IPS-18a (cell line): Measurements from ENCODE around the gene PHOX2A.

Source experiments
- H3K27ac ChIP-seq: one replicate; pipeline ENCODE4 v1.5.1; 2013; ENCODE audit warnings: low read length
- H3K27me3 ChIP-seq: one replicate; pipeline ENCODE4 v1.6.1; 2013; ENCODE audit warnings: mild to moderate bottlenecking, low read length; ENCODE audit not compliant: control insufficient read depth, insufficient read depth
- H3K36me3 ChIP-seq: one replicate; pipeline ENCODE4 v1.6.1; 2013; ENCODE audit warnings: low read depth, low read length; ENCODE audit not compliant: control insufficient read depth
- H3K4me1 ChIP-seq: one replicate; pipeline ENCODE4 v1.6.1; 2013; ENCODE audit warnings: low read depth, low read length; ENCODE audit not compliant: control insufficient read depth
- H3K4me3 ChIP-seq: one replicate; pipeline ENCODE4 v1.5.1; 2013; ENCODE audit warnings: low read length
- H3K9ac ChIP-seq: one replicate; pipeline ENCODE4 v1.6.1; 2013; ENCODE audit warnings: mild to moderate bottlenecking, low read length, moderate library complexity
- H3K9me3 ChIP-seq: one replicate; pipeline ENCODE4 v1.6.1; 2013; ENCODE audit warnings: low read depth, low read length; ENCODE audit not compliant: control insufficient read depth

PHOX2A gene

DNA sequence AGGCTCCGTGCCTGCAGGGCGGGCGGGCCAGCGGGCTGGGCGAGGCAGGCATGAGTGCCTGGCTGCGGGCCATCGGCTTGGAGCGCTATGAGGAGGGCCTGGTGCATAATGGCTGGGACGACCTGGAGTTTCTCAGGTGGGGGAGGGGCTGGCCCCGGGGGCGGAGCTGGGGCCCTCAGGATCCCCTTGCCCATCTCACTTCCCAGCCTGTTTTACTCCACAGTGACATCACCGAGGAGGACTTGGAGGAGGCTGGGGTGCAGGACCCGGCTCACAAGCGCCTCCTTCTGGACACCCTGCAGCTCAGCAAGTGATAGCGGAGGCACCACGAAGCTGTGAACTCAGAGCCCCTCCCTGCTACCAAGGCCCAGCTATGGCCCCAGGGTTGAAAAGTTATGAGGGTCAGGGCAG is 5.9 kb downstream of the PHOX2A start:
- no peak overlapping the region for H3K27ac ChIP-seq
- H3K4me3 ChIP-seq, result peak overlapping the region; percentile 32
- no peaks in the 10 kb centered on the region for H3K9me3 ChIP-seq
- H3K36me3 ChIP-seq, result peaks cover 42% of the 10 kb centered on the region
- H3K9ac ChIP-seq, result peak overlapping the region; percentile 35
- peaks cover 49% of the 10 kb centered on the region for H3K27me3 ChIP-seq
- peaks cover 19% of the 10 kb centered on the region for H3K4me1 ChIP-seq

DNA sequence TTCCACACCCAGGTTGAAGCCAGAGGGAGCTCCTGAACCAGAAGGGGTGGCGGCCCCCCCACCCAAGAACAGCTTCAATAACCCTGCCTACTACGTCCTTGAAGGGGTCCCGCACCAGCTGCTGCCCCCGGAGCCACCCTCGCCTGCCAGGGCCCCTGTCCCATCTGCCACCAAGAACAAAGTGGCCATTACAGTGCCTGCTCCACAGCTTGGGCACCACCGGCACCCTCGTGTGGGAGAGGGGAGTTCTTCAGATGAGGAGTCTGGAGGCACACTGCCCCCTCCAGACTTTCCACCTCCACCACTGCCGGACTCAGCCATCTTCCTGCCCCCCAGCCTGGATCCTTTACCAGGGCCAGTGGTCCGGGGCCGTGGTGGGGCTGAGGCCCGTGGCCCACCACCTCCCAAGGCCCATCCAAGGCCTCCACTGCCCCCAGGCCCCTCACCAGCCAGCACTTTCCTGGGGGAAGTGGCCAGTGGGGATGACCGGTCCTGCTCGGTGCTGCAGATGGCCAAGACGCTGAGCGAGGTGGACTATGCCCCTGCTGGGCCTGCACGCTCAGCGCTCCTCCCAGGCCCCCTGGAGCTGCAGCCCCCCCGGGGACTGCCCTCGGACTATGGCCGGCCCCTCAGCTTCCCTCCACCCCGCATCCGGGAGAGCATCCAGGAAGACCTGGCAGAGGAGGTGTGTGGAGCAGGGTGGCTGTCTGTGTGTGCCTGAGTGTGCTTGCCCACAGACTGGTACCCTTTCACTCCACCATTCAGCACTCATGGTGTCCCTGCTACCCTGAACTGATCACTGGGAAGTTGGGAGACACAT is 6.7 kb downstream of the PHOX2A start:
- Histone ChIP-seq H3K27me3 (peaks cover 42% of the 10 kb centered on the region), H3K36me3 (peaks cover 50% of the 10 kb centered on the region), H3K4me1 (peaks cover 19% of the 10 kb centered on the region), H3K27ac (no peak overlapping the region), H3K9ac (peak overlapping the region; percentile 35), H3K9me3 (no peaks in the 10 kb centered on the region), H3K4me3 (peak overlapping the region; percentile 32)

GRCh38 chr11:72236774-72237111 is 7.2 kb downstream of the PHOX2A start:
- Histone ChIP-seq H3K27ac (no peak overlapping the region), H3K4me1 (peaks cover 19% of the 10 kb centered on the region), H3K9ac (no peak overlapping the region), H3K36me3 (peaks cover 55% of the 10 kb centered on the region), H3K4me3 (no peak overlapping the region), H3K27me3 (peaks cover 36% of the 10 kb centered on the region), H3K9me3 (no peaks in the 10 kb centered on the region)

DNA sequence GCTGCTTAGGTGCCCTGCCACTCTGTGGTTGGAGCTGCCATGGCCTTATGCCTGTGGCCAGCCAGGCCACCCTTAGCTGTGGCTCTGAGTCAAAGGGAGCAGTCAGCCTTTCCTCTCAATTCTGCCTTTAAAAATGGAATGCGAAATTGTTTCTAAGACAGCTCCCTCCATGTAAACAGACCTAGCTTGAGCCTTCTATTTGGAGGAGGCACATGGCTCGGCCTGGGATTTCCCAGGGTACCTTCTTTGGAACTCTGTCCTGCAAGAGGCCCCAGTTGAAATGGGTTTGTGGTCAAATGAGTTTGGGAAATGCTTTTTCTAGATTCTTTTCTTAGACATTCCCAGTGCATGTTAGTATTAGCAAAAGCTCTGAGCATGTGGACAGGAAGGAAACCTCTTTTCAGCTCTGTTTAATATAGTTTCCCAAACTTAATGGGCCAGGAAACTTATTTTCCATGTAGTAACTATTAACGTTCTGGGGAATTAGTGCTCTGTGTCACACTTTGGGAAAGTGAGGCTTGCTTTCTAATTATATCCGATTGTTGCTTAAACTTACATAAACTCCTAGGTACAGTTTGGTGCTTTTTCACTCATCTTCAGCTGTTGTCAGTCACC is 7.8 kb downstream of the PHOX2A start:
- H3K9me3 ChIP-seq, result no peaks in the 10 kb centered on the region
- H3K4me3 ChIP-seq, result no peak overlapping the region
- peaks cover 19% of the 10 kb centered on the region for H3K4me1 ChIP-seq
- peaks cover 61% of the 10 kb centered on the region for H3K36me3 ChIP-seq
- no peak overlapping the region for H3K9ac ChIP-seq
- H3K27me3 ChIP-seq, result peaks cover 30% of the 10 kb centered on the region
- no peak overlapping the region for H3K27ac ChIP-seq

DNA sequence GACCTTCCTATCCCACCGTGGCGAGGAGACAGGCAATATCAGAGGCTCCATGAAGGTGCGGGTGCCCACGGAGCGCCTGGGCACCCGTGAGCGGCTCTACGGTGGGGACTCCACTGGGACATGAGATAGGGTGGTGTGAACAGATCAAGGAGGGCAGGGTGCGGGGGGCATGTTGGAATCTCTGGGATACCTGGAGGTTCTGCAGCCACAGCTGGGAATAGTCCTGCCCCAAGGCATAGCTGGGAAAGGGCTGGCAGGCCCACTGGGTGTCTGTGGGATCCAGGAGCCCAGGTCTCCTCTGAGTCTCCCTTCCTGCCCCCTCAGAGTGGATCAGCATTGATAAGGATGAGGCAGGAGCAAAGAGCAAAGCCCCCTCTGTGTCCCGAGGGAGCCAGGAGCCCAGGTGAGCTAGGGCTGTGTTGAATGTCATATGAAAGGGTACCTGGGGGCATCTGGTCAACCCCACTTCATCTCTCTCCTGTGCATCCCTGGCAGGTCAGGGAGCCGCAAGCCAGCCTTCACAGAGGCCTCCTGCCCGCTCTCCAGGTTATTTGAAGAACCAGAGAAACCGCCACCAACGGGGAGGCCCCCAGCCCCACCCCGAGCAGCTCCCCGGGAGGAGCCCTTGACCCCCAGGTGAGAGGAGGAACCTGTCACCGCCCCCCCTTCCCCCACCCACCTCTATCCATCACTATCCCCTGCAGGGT is 8.5 kb downstream of the PHOX2A start:
- Histone ChIP-seq H3K4me1 (peaks cover 19% of the 10 kb centered on the region), H3K27ac (no peak overlapping the region), H3K9ac (no peak overlapping the region), H3K9me3 (no peaks in the 10 kb centered on the region), H3K4me3 (no peak overlapping the region), H3K36me3 (peaks cover 68% of the 10 kb centered on the region), H3K27me3 (peaks cover 24% of the 10 kb centered on the region)

DNA sequence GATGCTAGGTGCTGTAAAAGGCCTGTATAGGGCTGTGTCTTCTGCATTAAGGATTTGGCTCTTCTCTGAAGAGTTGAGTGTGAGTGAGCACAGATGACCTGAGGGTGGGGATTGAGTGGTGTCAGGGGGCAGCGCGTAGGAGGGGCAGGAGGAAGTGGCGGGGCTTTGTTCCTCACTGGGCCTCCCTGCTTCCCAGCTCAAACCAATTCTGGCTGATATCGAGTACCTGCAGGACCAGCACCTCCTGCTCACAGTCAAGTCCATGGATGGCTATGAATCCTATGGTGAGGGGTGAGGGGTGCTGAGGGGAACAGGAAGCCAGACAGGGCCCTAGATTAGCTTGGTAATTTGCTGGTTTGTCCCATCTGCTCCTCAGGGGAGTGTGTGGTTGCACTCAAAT is 9.1 kb downstream of the PHOX2A start:
- H3K27ac ChIP-seq, result no peak overlapping the region
- peaks cover 18% of the 10 kb centered on the region for H3K27me3 ChIP-seq
- no peaks in the 10 kb centered on the region for H3K9me3 ChIP-seq
- peaks cover 19% of the 10 kb centered on the region for H3K4me1 ChIP-seq
- H3K4me3 ChIP-seq, result no peak overlapping the region
- H3K36me3 ChIP-seq, result peaks cover 74% of the 10 kb centered on the region
- no peak overlapping the region for H3K9ac ChIP-seq

GRCh38 chr11:72234514-72234830 is 9.5 kb downstream of the PHOX2A start:
- peaks cover 19% of the 10 kb centered on the region for H3K4me1 ChIP-seq
- no peak overlapping the region for H3K27ac ChIP-seq
- H3K36me3 ChIP-seq, result peaks cover 78% of the 10 kb centered on the region
- no peak overlapping the region for H3K9ac ChIP-seq
- no peak overlapping the region for H3K4me3 ChIP-seq
- peaks cover 13% of the 10 kb centered on the region for H3K27me3 ChIP-seq
- H3K9me3 ChIP-seq, result no peaks in the 10 kb centered on the region

DNA sequence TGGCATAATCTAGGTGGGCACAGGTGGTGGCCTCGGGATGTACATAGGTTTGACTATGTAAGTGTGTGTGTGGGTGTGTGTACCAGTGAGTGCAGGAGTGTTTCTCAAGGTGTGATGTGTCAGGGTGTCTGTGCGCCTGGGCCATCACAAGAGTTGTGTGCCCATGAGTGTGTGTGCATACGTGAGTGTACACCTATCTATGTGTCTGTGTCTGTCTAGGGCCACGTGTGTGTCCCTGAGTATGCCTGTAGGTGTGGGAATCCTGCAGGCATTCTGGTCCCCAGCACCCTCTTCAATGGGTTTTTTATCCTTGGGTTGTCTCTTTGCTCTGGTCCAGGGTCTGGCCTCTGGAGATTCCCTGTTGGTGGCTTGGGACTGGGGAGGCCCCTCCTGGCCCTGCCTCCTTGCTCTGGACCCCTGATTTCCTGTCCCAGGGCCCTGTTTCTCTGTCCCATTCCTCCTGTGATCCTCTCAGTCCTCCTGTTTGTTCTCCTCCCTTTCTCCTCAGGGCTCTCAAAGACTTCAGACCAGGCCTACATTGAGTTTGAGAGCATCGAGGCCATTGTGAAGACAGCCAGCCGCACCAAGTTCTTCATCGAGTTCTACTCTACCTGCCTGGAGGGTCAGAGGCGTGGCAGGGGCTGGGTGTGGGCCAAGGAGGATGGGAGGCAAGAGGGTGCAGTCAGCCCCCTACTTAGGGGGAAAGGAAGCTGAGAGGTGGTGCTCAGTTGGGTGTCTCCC is 10.0 kb downstream of the PHOX2A start:
- Histone ChIP-seq H3K27ac (no peak overlapping the region), H3K9me3 (no peaks in the 10 kb centered on the region), H3K27me3 (peaks cover 8% of the 10 kb centered on the region), H3K36me3 (peaks cover 83% of the 10 kb centered on the region), H3K9ac (no peak overlapping the region), H3K4me3 (no peak overlapping the region), H3K4me1 (peaks cover 14% of the 10 kb centered on the region)

DNA sequence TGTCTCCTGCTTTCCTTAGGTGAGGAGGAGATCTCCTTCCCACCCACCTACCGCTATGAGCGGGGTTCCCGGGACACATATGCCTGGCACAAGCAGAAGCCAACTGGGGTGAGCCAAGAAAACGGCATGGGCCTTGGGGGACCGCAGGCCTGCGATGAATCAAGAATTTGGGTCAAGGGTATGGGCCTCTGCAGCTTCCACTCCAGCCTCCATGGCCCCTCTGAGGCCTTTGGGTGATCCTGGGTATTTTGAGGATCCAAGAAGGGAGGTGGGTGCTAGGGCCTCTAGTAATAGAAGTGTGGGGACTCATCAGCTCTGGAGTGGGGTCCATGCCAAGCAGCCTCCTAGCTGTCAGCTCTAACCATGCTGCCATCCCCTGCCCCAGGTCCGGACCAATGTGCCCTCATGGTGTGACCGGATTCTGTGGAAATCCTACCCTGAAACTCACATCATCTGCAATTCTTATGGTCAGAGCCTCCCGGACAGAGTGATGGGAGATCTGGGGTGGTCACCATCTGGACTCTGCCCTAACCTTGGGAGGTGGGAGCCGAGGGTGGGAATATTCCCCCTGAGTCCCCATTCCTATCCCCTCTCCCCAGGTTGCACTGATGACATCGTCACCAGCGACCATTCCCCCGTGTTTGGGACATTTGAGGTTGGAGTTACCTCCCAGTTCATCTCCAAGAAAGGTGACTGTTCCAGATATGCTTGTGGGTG is 10.8 kb downstream of the PHOX2A start:
- H3K9me3 ChIP-seq, result no peaks in the 10 kb centered on the region
- peaks cover 6% of the 10 kb centered on the region for H3K4me1 ChIP-seq
- no peak overlapping the region for H3K4me3 ChIP-seq
- H3K36me3 ChIP-seq, result peaks cover 88% of the 10 kb centered on the region
- H3K27me3 ChIP-seq, result peaks cover under 1% of the 10 kb centered on the region
- no peak overlapping the region for H3K27ac ChIP-seq
- no peak overlapping the region for H3K9ac ChIP-seq

GRCh38 chr11:72232260-72233055 is 11.5 kb downstream of the PHOX2A start:
- Histone ChIP-seq H3K9ac (no peak overlapping the region), H3K27me3 (no peaks in the 10 kb centered on the region), H3K27ac (no peak overlapping the region), H3K36me3 (peaks cover 84% of the 10 kb centered on the region), H3K9me3 (no peaks in the 10 kb centered on the region), H3K4me1 (peaks cover 1% of the 10 kb centered on the region), H3K4me3 (no peak overlapping the region)
